Stimulated activated CD4-positive, alpha-beta T cell treated with anti-CD3 and anti-CD28 coated beads, Interleukin-1b, Interleukin-23, amount 100 ng/mL, for 48 hours (primary cell): Measurements from ENCODE around the gene PGM1.

Experiments used
- DNase-seq: peaks from one replicate; pipeline ENCODE4 v3.0.0-alpha.2; 2020

The PGM1 gene

GRCh38 chr1:63705078-63705477, 111.9 kb downstream of the PGM1 start:
- DNase-seq, result no peak

GRCh38 chr1:63709267-63709828, 116.1 kb downstream of the PGM1 start:
- DNase-seq, result no peak
